ENCODE measurements around the gene CACNA1G.

DNA sequence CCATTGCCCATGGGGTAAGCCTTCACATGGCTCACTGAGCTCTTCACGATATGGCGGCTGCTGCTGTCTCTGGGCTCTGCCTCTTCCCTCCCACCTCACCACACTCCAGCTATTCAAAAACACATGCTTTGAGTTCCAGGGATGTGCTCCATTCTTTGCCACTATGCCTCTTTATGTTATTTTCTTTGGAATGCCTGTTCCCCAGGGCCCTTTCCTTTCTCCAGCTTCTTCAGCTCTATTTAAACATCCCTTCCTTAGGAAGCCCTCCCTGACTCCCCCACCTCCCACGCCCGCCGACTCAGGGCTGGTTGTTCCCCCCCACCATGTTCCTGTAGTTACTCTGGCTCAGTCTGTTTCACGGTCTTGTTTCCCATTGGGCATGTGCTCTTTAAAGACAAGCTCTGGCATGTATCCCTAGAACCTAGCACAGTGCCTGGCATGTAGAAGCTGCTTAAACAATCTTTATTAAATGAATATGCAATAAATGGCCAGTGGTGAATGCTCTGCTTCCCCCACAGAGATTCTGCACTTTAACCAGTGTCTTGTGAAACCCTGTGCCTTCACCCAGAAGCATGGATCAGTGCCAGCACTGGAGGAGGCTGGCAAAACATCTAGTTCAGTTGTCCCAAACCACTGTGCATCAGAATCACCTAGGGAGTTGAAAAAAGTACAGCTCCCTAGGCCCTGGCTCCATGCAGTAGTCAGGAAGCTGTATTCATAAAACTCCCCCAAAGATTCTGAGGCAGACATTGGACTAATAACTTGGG is 45.4 kb upstream of the CACNA1G start:
- TF ChIP-seq CTCF (IDR thresholded peaks at IDR 0.05) (no peak), POLR2A (IDR thresholded peaks at IDR 0.05) (no peak)

Measured in esophagus squamous epithelium (tissue), 4 donors.